Fibroblast of pulmonary artery (primary cell): ENCODE measurements around the gene CIROP.

Source experiments
- DNase-seq: peaks from one replicate; pipeline ENCODE4 v3.0.0-alpha.2; 2010; ENCODE audit warnings: low read depth
- H3K4me3 ChIP-seq: replicated peaks from 2 replicates; pipeline ENCODE4 v1.5.1; 2011; ENCODE audit warnings: low read depth, mild to moderate bottlenecking, control low read depth, low read length, moderate library complexity
- TF ChIP-seq, protein P1 (sequence below): IDR thresholded peaks from 2 replicates; pipeline ENCODE4 v1.5.1; 2011; ENCODE audit warnings: mild to moderate bottlenecking, control low read depth, low read length, inconsistent platforms; ENCODE audit errors: missing control alignments

CIROP gene

DNA sequence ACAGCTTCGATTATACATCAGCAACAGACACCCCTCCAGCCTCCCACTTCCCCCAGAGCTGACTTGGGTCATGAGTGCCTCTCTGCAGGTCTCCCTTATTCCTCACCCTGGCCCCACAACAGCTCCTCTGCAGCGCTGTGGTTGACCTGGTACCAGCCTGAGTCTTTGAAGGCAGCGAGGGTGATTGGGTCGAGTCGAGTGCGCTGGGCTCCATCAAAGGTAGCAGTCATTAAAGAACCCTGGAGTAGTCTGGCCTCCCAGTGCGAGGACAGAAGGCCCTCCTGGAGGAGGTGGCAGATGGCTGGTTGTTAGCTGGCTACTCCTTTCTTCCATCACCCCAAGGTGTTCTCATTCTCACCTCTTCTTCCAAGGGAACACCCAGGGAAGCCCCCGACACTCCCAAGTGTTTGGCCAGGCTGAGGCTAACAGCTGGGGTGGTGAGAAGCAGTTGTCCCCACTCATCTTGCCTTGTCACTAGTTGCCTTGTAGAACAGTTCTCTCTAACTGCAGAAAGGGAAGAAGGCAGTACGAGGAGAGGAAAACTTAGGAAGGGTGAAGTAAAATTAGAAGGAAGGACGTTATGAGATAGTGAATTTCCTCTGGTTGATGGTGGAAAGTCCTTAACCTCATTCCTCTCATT lies 2.7 kb downstream of the CIROP start:
- no peak for DNase-seq
- no peak overlapping the region for H3K4me3 ChIP-seq
- TF ChIP-seq, protein P1, sequence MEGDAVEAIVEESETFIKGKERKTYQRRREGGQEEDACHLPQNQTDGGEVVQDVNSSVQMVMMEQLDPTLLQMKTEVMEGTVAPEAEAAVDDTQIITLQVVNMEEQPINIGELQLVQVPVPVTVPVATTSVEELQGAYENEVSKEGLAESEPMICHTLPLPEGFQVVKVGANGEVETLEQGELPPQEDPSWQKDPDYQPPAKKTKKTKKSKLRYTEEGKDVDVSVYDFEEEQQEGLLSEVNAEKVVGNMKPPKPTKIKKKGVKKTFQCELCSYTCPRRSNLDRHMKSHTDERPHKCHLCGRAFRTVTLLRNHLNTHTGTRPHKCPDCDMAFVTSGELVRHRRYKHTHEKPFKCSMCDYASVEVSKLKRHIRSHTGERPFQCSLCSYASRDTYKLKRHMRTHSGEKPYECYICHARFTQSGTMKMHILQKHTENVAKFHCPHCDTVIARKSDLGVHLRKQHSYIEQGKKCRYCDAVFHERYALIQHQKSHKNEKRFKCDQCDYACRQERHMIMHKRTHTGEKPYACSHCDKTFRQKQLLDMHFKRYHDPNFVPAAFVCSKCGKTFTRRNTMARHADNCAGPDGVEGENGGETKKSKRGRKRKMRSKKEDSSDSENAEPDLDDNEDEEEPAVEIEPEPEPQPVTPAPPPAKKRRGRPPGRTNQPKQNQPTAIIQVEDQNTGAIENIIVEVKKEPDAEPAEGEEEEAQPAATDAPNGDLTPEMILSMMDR, result no peak

DNA sequence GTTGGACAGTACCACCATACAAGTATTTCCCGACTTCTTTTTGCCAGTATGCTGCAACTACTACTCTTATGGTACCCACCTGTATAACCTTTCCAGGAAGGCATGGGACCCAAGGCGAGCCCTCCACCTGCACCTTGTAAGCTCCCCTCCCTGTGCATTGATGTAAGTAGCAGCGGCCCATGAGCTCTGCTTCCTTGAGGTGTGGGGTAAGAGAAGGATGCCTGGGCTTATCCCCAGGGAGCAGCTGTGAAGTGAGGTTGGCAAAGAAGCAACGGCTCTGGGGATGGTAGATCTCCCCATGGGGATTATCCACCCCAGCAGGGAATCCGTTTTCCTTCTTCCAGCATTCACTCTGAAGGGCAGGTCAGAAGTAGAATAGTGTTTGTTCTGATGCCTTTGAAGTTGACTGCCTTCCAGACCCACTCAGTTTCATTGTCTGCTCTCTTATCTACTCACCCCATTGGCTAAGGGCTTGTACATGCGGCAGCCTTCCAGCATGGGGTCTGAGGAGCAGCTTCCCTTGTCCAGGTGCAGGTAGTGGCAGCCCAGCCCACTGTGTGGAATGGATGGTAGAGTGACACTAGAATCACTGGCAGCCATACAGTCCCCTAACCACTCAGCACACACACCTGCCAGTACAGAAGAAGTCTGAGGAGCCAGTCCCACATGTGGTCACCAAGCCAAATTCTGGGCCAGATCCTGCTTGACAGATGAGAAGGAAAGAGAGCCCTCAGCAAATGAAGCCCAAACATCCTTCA lies 3.4 kb downstream of the CIROP start:
- H3K4me3 ChIP-seq, result no peak overlapping the region
- DNase-seq, result no peak
- TF ChIP-seq, protein P1, result no peak

DNA sequence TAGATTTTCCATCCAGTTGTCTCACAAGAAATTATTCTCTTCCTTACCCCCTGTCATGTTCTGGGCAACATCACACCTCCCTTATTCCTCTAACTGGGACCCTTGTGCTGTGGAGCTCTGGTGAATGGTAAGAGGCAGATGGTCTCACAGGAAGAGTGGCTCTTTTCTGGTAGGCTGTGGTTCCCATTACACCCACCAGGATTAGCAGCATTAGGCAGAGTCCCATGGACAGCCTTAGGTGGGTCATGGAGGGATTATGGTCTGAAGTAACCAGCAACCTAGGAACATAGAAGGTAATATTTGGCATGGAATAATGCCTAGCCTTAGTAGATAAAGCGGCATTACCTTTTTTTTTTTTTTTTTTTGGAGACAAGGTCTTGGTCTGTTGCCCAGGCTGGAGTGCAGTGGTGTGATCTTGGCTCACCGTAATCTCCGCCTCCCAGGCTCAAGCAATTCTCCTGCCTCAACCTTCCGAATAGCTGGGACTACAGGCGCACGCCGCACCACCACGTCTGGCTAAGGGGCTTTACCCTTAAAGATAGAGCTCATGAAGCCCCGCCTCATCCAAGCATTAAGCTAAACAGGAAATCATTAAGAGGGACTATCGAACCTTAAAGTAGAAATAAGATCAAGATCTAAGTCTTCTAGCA lies 5.5 kb downstream of the CIROP start:
- TF ChIP-seq, protein P1, result no peak
- H3K4me3 ChIP-seq, result no peak overlapping the region
- DNase-seq, result no peak

DNA sequence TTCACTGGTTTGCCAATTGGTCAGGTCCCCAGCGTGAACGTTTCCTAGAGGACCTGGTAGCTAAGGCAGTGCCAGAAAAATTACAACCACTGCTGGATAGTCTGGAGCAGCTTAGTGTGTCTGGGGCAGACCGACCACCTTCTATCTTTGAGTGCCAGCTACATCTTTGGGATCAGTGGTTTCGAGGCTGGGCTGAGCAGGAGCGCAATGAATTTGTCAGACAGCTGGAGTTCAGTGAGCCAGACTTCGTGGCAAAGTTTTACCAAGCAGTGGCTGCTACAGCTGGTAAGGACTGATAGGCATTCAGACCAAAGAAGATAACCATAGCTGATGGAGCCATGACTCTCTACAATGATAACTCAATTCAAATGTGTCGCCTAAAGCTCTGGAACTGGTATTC lies 7.0 kb downstream of the CIROP start:
- TF ChIP-seq, protein P1, result no peak
- DNase-seq, result no peak
- no peak overlapping the region for H3K4me3 ChIP-seq

DNA sequence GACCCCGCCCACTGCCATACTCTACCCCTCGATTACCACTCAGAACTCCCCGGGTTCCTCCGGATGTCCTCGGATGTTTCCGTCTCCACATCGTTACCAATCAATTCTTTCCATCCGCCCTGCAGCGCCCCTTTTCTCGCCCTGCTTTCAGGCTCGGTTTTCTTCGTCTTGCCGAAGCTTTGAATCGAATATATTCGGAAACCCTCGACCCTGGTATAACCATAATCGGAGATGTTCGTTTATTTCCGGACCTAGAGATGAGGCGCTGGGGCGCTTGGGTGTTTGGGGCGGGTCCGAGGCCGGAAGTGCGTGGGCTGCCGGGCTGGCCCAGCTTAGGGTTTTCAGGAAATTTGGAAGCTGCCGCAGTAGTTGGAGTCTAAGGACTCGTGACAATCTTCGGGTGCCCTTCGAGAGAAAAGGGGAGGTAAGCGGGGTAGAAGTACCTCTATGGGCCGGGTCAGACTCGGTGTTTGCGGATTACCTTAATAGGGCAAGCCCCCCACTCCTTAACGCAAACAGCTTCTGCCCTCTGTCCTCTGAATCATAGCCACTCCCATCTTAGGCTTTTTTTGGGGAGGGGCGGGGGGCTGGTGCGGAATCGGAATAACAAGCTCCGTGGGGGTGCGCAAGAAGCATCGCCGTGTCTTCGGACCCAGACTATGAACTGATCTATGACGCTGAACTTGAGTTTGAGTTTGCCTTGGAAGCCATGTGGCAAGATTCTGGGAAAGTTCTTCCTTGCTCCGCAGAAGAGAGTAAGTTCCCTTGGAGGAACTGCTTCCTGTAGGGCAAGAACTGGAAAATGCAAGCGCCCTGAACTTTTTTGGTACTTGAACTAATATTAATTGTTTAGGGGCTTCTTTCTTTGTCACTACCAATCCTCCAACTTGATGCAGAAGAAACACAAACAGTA lies 9.3 kb downstream of the CIROP start, which contains the start of gene C14orf119:
C14orf119 (plus strand) TSS at position 310 of the 913 bp plus-strand sequence. CDS start 2,154 bp downstream, outside the sequence.
- DNase-seq, result peak; percentile 100
- TF ChIP-seq, protein P1, result no peak
- H3K4me3 ChIP-seq, result peak within 1 kb of the TSS; percentile 70

DNA sequence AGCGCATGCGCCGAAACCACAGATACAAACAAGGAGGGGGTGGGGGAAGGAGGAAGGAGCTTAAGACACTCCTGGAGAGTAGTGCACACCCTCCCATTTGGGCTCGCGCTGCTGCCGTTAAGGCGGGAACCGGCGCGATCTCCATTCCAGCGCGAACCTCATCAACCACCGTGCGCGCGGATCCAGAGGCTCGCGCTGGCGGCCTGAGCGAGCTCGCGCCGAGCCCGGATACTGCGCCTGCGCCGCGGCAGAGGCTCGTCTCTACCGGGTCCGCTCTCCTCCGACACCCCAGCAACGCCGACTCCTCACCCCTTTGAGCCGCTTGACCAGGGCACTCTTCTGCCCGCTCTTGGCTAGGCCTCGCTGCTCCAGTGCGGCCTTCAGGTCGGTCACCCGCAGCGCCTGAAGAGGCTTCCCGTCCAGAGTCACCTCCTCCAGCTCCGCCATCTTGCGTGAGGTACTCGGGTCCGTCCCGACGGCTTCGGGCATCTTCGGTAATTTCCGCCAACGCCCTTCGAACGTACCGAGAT lies 10.1 kb downstream of the CIROP start, which contains the start of gene ACIN1:
ACIN1 (minus strand) TSS at position 471 of the 530 bp plus-strand sequence; CDS start at position 447, 24 bp downstream.
- TF ChIP-seq, protein P1, result no peak

More for the DNA sequence above, 10.1 kb downstream of the CIROP start, which contains the start of gene ACIN1:
- peak within 1 kb of the TSS; percentile 70 for H3K4me3 ChIP-seq
- DNase-seq, result peak; percentile 88
